Globus pallidus (tissue), 1 donor: ENCODE results near the gene MAMDC2.
"Not testable (repeated sequence)": the region's sequence is repeated elsewhere in the genome, so short reads cannot be mapped to it uniquely, and the experiment has no call there.

Source experiments
- DNase-seq: peaks from one replicate; pipeline ENCODE4 v3.0.0-alpha.2; 2015; ENCODE audit warnings: low spot score

The MAMDC2 gene

GRCh38 chr9:70038171-70038621 lies 5.5 kb upstream of the MAMDC2 start:
- not testable (repeated sequence) for DNase-seq

GRCh38 chr9:70040376-70040903 lies 3.2 kb upstream of the MAMDC2 start:
- DNase-seq = no peak

GRCh38 chr9:70042461-70043215 lies 1.0 kb upstream of the MAMDC2 start:
- DNase-seq = no peak

GRCh38 chr9:70043285-70043684 lies 363 bp upstream of the MAMDC2 start:
- DNase-seq = no peak

GRCh38 chr9:70044490-70045307 lies 1.1 kb downstream of the MAMDC2 start:
- no peak for DNase-seq

- DNase-seq = no peak
Measured at GRCh38 chr9:70045452-70045851, 1.8 kb downstream of the MAMDC2 start.

GRCh38 chr9:70046274-70047070 lies 2.8 kb downstream of the MAMDC2 start:
- DNase-seq = no peak

GRCh38 chr9:70049236-70049635 lies 5.6 kb downstream of the MAMDC2 start:
- DNase-seq = no peak

- no peak for DNase-seq
Measured at GRCh38 chr9:70049672-70050271, 6.1 kb downstream of the MAMDC2 start.

- DNase-seq = no peak
Measured at GRCh38 chr9:70052768-70053167, 9.1 kb downstream of the MAMDC2 start.

- DNase-seq = no peak
Measured at GRCh38 chr9:70053864-70054263, 10.2 kb downstream of the MAMDC2 start.

- DNase-seq = no peak
Measured at GRCh38 chr9:70054521-70054920, 10.9 kb downstream of the MAMDC2 start.

- no peak for DNase-seq
Measured at GRCh38 chr9:70055406-70056210, 12.0 kb downstream of the MAMDC2 start.

GRCh38 chr9:70056211-70056944 lies 12.7 kb downstream of the MAMDC2 start:
- no peak for DNase-seq

- DNase-seq = no peak
Measured at GRCh38 chr9:70058569-70059116, 15.0 kb downstream of the MAMDC2 start.

GRCh38 chr9:70060148-70060882 lies 16.7 kb downstream of the MAMDC2 start:
- no peak for DNase-seq

GRCh38 chr9:70060883-70061507 lies 17.3 kb downstream of the MAMDC2 start:
- DNase-seq = no peak

- DNase-seq = no peak
Measured at GRCh38 chr9:70061776-70062175, 18.1 kb downstream of the MAMDC2 start.

GRCh38 chr9:70064496-70064895 lies 20.8 kb downstream of the MAMDC2 start:
- DNase-seq = no peak
